Thyroid gland (tissue), 4 donors: ENCODE data around the gene ADRB1.

Experiments
- POLR2A ChIP-seq, 2 donors: fragments of 450-650 bp; IDR thresholded peaks; one replicate each; pipeline ENCODE4 v1.6.1; 2017; ENCODE audit warnings: antibody characterized with exemption in 2 of 2, mild to moderate bottlenecking in 2 of 2, moderate library complexity in 1 of 2
- TF ChIP-seq, protein P1 (sequence below), 6 experiments: fragments of 200-600 bp in 3 of 6; fragments of 450-650 bp in 3 of 6; sonication (generic) in 3 of 6; IDR thresholded peaks; one replicate each; pipeline ENCODE4 v1.5.1; 2016 to 2019; ENCODE audit warnings: antibody characterized with exemption in 6 of 6, mild to moderate bottlenecking in 2 of 6, inconsistent platforms in 1 of 6, moderate library complexity in 1 of 6

DNA sequence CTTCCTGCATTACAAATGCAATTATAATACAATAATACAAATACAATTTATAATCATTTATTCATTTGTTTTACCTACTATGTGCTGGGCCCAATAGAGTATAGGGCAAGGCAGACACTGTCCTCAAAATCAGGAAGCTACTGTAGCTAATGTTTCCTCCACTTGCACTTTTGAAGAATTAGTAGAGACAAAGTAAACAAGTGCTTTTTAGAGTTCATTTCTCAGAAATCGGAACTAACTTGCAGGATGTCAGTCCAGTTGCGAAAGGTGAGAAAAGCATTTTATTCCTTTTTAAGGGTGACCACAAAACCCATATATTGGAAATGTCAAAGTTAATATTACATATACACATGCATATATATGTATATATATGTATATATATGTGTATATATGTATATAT, 14.2 kb downstream of the ADRB1 start:
- no peak for TF ChIP-seq POLR2A (IDR thresholded peaks at IDR 0.05)
- TF ChIP-seq, protein P1, sequence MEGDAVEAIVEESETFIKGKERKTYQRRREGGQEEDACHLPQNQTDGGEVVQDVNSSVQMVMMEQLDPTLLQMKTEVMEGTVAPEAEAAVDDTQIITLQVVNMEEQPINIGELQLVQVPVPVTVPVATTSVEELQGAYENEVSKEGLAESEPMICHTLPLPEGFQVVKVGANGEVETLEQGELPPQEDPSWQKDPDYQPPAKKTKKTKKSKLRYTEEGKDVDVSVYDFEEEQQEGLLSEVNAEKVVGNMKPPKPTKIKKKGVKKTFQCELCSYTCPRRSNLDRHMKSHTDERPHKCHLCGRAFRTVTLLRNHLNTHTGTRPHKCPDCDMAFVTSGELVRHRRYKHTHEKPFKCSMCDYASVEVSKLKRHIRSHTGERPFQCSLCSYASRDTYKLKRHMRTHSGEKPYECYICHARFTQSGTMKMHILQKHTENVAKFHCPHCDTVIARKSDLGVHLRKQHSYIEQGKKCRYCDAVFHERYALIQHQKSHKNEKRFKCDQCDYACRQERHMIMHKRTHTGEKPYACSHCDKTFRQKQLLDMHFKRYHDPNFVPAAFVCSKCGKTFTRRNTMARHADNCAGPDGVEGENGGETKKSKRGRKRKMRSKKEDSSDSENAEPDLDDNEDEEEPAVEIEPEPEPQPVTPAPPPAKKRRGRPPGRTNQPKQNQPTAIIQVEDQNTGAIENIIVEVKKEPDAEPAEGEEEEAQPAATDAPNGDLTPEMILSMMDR (IDR thresholded peaks at IDR 0.05) = no peak
